ENCODE measurements around the gene MSLN. TPM values are rescaled to one million over a fixed set of nuclear protein-coding genes. Genes with fewer than 3 reads are reported as not detected.

The MSLN gene
- total and polyA plus RNA-seq, 9 of the 15 experiments (the other 6 are each of a cell fraction or from before 2014, with no cell fraction given), result not detected

DNA sequence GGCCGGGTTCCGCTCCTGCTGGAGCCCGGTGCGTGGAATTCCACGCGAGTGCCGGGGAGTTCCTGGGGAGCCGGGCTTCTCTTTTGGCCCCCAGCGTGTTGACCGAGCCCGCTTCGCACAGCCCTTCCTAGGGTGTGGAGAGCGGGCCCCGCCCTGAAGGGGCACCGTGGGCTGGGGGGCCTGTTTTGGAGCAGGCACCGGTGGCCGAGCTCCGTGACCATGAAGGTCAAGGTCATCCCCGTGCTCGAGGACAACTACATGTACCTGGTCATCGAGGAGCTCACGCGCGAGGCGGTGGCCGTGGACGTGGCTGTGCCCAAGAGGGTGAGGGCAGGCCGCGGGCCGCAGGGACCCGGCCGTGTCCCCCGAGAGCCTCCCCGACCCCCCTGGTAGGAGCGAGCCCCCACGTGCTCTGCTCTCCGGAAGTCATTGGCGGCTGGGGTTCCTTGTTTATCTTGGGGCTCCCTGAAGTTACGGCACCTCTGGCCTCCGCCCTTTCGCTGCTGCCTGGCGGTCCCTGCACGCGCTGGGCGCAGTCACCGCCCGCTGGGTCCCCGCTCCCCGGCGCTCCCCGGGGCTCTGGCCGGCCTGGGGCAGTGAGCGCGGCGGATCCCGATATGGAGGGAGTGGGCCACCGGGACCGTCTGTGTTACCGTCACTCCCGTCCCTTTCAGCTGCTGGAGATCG lies 33.1 kb upstream of the MSLN start (continued):
- TF ChIP-seq, protein P1, sequence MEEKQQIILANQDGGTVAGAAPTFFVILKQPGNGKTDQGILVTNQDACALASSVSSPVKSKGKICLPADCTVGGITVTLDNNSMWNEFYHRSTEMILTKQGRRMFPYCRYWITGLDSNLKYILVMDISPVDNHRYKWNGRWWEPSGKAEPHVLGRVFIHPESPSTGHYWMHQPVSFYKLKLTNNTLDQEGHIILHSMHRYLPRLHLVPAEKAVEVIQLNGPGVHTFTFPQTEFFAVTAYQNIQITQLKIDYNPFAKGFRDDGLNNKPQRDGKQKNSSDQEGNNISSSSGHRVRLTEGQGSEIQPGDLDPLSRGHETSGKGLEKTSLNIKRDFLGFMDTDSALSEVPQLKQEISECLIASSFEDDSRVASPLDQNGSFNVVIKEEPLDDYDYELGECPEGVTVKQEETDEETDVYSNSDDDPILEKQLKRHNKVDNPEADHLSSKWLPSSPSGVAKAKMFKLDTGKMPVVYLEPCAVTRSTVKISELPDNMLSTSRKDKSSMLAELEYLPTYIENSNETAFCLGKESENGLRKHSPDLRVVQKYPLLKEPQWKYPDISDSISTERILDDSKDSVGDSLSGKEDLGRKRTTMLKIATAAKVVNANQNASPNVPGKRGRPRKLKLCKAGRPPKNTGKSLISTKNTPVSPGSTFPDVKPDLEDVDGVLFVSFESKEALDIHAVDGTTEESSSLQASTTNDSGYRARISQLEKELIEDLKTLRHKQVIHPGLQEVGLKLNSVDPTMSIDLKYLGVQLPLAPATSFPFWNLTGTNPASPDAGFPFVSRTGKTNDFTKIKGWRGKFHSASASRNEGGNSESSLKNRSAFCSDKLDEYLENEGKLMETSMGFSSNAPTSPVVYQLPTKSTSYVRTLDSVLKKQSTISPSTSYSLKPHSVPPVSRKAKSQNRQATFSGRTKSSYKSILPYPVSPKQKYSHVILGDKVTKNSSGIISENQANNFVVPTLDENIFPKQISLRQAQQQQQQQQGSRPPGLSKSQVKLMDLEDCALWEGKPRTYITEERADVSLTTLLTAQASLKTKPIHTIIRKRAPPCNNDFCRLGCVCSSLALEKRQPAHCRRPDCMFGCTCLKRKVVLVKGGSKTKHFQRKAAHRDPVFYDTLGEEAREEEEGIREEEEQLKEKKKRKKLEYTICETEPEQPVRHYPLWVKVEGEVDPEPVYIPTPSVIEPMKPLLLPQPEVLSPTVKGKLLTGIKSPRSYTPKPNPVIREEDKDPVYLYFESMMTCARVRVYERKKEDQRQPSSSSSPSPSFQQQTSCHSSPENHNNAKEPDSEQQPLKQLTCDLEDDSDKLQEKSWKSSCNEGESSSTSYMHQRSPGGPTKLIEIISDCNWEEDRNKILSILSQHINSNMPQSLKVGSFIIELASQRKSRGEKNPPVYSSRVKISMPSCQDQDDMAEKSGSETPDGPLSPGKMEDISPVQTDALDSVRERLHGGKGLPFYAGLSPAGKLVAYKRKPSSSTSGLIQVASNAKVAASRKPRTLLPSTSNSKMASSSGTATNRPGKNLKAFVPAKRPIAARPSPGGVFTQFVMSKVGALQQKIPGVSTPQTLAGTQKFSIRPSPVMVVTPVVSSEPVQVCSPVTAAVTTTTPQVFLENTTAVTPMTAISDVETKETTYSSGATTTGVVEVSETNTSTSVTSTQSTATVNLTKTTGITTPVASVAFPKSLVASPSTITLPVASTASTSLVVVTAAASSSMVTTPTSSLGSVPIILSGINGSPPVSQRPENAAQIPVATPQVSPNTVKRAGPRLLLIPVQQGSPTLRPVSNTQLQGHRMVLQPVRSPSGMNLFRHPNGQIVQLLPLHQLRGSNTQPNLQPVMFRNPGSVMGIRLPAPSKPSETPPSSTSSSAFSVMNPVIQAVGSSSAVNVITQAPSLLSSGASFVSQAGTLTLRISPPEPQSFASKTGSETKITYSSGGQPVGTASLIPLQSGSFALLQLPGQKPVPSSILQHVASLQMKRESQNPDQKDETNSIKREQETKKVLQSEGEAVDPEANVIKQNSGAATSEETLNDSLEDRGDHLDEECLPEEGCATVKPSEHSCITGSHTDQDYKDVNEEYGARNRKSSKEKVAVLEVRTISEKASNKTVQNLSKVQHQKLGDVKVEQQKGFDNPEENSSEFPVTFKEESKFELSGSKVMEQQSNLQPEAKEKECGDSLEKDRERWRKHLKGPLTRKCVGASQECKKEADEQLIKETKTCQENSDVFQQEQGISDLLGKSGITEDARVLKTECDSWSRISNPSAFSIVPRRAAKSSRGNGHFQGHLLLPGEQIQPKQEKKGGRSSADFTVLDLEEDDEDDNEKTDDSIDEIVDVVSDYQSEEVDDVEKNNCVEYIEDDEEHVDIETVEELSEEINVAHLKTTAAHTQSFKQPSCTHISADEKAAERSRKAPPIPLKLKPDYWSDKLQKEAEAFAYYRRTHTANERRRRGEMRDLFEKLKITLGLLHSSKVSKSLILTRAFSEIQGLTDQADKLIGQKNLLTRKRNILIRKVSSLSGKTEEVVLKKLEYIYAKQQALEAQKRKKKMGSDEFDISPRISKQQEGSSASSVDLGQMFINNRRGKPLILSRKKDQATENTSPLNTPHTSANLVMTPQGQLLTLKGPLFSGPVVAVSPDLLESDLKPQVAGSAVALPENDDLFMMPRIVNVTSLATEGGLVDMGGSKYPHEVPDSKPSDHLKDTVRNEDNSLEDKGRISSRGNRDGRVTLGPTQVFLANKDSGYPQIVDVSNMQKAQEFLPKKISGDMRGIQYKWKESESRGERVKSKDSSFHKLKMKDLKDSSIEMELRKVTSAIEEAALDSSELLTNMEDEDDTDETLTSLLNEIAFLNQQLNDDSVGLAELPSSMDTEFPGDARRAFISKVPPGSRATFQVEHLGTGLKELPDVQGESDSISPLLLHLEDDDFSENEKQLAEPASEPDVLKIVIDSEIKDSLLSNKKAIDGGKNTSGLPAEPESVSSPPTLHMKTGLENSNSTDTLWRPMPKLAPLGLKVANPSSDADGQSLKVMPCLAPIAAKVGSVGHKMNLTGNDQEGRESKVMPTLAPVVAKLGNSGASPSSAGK (IDR thresholded peaks at IDR 0.05), result no peak; the same call in 1 of the 2 replicates
- TF ChIP-seq, protein P2, sequence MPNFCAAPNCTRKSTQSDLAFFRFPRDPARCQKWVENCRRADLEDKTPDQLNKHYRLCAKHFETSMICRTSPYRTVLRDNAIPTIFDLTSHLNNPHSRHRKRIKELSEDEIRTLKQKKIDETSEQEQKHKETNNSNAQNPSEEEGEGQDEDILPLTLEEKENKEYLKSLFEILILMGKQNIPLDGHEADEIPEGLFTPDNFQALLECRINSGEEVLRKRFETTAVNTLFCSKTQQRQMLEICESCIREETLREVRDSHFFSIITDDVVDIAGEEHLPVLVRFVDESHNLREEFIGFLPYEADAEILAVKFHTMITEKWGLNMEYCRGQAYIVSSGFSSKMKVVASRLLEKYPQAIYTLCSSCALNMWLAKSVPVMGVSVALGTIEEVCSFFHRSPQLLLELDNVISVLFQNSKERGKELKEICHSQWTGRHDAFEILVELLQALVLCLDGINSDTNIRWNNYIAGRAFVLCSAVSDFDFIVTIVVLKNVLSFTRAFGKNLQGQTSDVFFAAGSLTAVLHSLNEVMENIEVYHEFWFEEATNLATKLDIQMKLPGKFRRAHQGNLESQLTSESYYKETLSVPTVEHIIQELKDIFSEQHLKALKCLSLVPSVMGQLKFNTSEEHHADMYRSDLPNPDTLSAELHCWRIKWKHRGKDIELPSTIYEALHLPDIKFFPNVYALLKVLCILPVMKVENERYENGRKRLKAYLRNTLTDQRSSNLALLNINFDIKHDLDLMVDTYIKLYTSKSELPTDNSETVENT (CRISPR knock-in tag; IDR thresholded peaks at IDR 0.05), result 0 out of 2 replicates have a peak, but pooled peaks have one; percentile 24
- no peak for TF ChIP-seq THRAP3 (IDR thresholded peaks at IDR 0.05; ENCODE audit: borderline replicate concordance)
- TF ChIP-seq ESRRA (IDR thresholded peaks at IDR 0.05; ENCODE audit: borderline replicate concordance, low read depth), result peak; percentile 94
- 0 out of 2 replicates have a peak, but pooled peaks have one; percentile 40 for TF ChIP-seq FOXK1 (CRISPR knock-in tag; IDR thresholded peaks at IDR 0.05; ENCODE audit: borderline replicate concordance)
- TF ChIP-seq HDAC1 (IDR thresholded peaks at IDR 0.05), result peak in 1 of 2 experiments; percentile 41; a peak in 2 of 4 replicates
- TF ChIP-seq CREB1 (IDR thresholded peaks at IDR 0.05), result 0 out of 2 replicates have a peak, but pooled peaks have one; percentile 8
- no peak for TF ChIP-seq CREB1 (CRISPR knock-in tag; IDR thresholded peaks at IDR 0.05)
- TF ChIP-seq, protein P3, sequence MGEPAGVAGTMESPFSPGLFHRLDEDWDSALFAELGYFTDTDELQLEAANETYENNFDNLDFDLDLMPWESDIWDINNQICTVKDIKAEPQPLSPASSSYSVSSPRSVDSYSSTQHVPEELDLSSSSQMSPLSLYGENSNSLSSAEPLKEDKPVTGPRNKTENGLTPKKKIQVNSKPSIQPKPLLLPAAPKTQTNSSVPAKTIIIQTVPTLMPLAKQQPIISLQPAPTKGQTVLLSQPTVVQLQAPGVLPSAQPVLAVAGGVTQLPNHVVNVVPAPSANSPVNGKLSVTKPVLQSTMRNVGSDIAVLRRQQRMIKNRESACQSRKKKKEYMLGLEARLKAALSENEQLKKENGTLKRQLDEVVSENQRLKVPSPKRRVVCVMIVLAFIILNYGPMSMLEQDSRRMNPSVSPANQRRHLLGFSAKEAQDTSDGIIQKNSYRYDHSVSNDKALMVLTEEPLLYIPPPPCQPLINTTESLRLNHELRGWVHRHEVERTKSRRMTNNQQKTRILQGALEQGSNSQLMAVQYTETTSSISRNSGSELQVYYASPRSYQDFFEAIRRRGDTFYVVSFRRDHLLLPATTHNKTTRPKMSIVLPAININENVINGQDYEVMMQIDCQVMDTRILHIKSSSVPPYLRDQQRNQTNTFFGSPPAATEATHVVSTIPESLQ (CRISPR knock-in tag; IDR thresholded peaks at IDR 0.05), result no peak
- no peak for TF ChIP-seq RNF2 (IDR thresholded peaks at IDR 0.05)
